Measurements from ENCODE around the gene MEGF8. TPM values are rescaled to one million over a fixed set of nuclear protein-coding genes. Genes with fewer than 3 reads are reported as not detected.

Gene MEGF8
- total RNA-seq, result 10 to 100 TPM in 7 of 8 experiments, 1 to 10 TPM in 1; 9.8 to 72.2 (median 28.7) TPM

GRCh38 chr19:42325308-42325895 is at the start of gene MEGF8:
TSS of gene MEGF8 (plus strand) at chr19:42325635. CDS start at chr19:42326244, 609 bp downstream.
- Histone ChIP-seq H3K4me1 (replicated peaks in 1 of 2) (peaks cover 15 to 19% of the 10 kb centered on the region in 2 donors), H3K4me3 (peak within 1 kb of the TSS; percentile 79 to 94 (median 84)), H3K27ac (peak within 1 kb of the TSS; percentile 62 to 70)
- 0% methylated on average over 1 to 5 of the region's 45 CpGs; no CpG with 5 or more reads in 6 of the 10 experiments for WGBS, 10 experiments
- ATAC-seq (replicated peaks in 6 of 8), result peak; percentile 94 to 98 (median 97)
- in situ Hi-C loops (cut with MboI; ENCODE audit: low pct_unique_long_range_greater_than_20kb in 2 of 9, low sequenced_read_pairs in 9 of 9, unreplicated experiment in 9 of 9), result no loop called here

GRCh38 chr19:42276284-42276683 is 49.2 kb upstream of the MEGF8 start:
- 40 to 100% (median 100%) methylated on average over 1 to 3 of the region's 3 CpGs; no CpG with 5 or more reads in 5 of the 10 experiments for WGBS, 10 experiments
- H3K4me1 ChIP-seq (replicated peaks in 1 of 2), result peaks cover 21% of the 10 kb centered on the region in 2 donors
- H3K27ac ChIP-seq, result no peak overlapping the region
- in situ Hi-C loops (cut with MboI; ENCODE audit: low pct_unique_long_range_greater_than_20kb in 2 of 9, low sequenced_read_pairs in 9 of 9, unreplicated experiment in 9 of 9), result no loop called here
- H3K4me3 ChIP-seq, result no peak overlapping the region
- ATAC-seq (replicated peaks in 6 of 8), result no peak

- peaks cover 25 to 27% of the 10 kb centered on the region in 2 donors for H3K4me1 ChIP-seq (replicated peaks in 1 of 2)
- in situ Hi-C loops (cut with MboI; ENCODE audit: low pct_unique_long_range_greater_than_20kb in 2 of 9, low sequenced_read_pairs in 9 of 9, unreplicated experiment in 9 of 9), result no loop called here
- 85 to 94% methylated on average over 3 to 4 of the region's 4 CpGs; no CpG with 5 or more reads in 8 of the 10 experiments for WGBS, 10 experiments
- H3K4me3 ChIP-seq, result no peak overlapping the region
- H3K27ac ChIP-seq, result no peak overlapping the region
- no peak for ATAC-seq (replicated peaks in 6 of 8)
Observed at GRCh38 chr19:42276821-42277220, 48.6 kb upstream of the MEGF8 start.

GRCh38 chr19:42277821-42278451 is 47.5 kb upstream of the MEGF8 start:
- WGBS, 10 experiments, result 0 to 92% (median 78%) methylated on average over 1 to 6 of the region's 10 CpGs; no CpG with 5 or more reads in 4 of the 10 experiments
- H3K27ac ChIP-seq, result peak overlapping the region in 1 of 2 donors; percentile 27
- H3K4me1 ChIP-seq (replicated peaks in 1 of 2), result peaks cover 36 to 38% of the 10 kb centered on the region in 2 donors
- H3K4me3 ChIP-seq, result no peak overlapping the region
- in situ Hi-C loops (cut with MboI; ENCODE audit: low pct_unique_long_range_greater_than_20kb in 2 of 9, low sequenced_read_pairs in 9 of 9, unreplicated experiment in 9 of 9), result no loop called here
- ATAC-seq (replicated peaks in 6 of 8), result peak in 3 of 8 experiments; percentile 0 to 2 (median 2)

GRCh38 chr19:42278452-42279154 is 46.8 kb upstream of the MEGF8 start:
- no peak for ATAC-seq (replicated peaks in 6 of 8)
- peak overlapping the region in 1 of 2 donors; percentile 89 for H3K27ac ChIP-seq
- H3K4me1 ChIP-seq (replicated peaks in 1 of 2), result peaks cover 42 to 43% of the 10 kb centered on the region in 2 donors
- peak overlapping the region in 2 of 5 donors; percentile 96 to 98 for H3K4me3 ChIP-seq
- in situ Hi-C loops (cut with MboI; ENCODE audit: low pct_unique_long_range_greater_than_20kb in 2 of 9, low sequenced_read_pairs in 9 of 9, unreplicated experiment in 9 of 9), result no loop called here
- 60 to 100% (median 84%) methylated on average over 1 to 3 of the region's 5 CpGs; no CpG with 5 or more reads in 7 of the 10 experiments for WGBS, 10 experiments

GRCh38 chr19:42279155-42279901 is 46.1 kb upstream of the MEGF8 start:
- in situ Hi-C loops (cut with MboI; ENCODE audit: low pct_unique_long_range_greater_than_20kb in 2 of 9, low sequenced_read_pairs in 9 of 9, unreplicated experiment in 9 of 9), result no loop called here
- Histone ChIP-seq H3K27ac (peak overlapping the region; percentile 78 to 89), H3K4me3 (peak overlapping the region; percentile 60 to 98 (median 96)), H3K4me1 (replicated peaks in 1 of 2) (peaks cover 42 to 43% of the 10 kb centered on the region in 2 donors)
- ATAC-seq (replicated peaks in 6 of 8), result no peak
- 4 to 40% (median 14%) methylated on average over 1 to 6 of the region's 6 CpGs; no CpG with 5 or more reads in 5 of the 10 experiments for WGBS, 10 experiments

GRCh38 chr19:42279902-42280814 is 45.3 kb upstream of the MEGF8 start:
- peak overlapping the region; percentile 78 to 89 for H3K27ac ChIP-seq
- in situ Hi-C loops (cut with MboI; ENCODE audit: low pct_unique_long_range_greater_than_20kb in 2 of 9, low sequenced_read_pairs in 9 of 9, unreplicated experiment in 9 of 9), result no loop called here
- peak overlapping the region; percentile 60 to 98 (median 96) for H3K4me3 ChIP-seq
- H3K4me1 ChIP-seq (replicated peaks in 1 of 2), result peaks cover 42% of the 10 kb centered on the region in 2 donors
- 0% methylated on average over 26 of the region's 89 CpGs; no CpG with 5 or more reads in 9 of the 10 experiments for WGBS, 10 experiments
- peak; percentile 16 to 59 (median 42) for ATAC-seq (replicated peaks in 6 of 8)

- Histone ChIP-seq H3K4me1 (replicated peaks in 1 of 2) (peaks cover 47 to 48% of the 10 kb centered on the region in 2 donors), H3K4me3 (peak overlapping the region; percentile 60 to 98 (median 96)), H3K27ac (peak overlapping the region; percentile 78 to 89)
- ATAC-seq (replicated peaks in 6 of 8), result peak; percentile 2 to 39 (median 26)
- no CpG with 5 or more reads among the region's 20 CpGs for WGBS, 10 experiments
- in situ Hi-C loops (cut with MboI; ENCODE audit: low pct_unique_long_range_greater_than_20kb in 2 of 9, low sequenced_read_pairs in 9 of 9, unreplicated experiment in 9 of 9), result no loop called here
Observed at GRCh38 chr19:42280815-42281145, 44.7 kb upstream of the MEGF8 start.

- Histone ChIP-seq H3K27ac (peak overlapping the region; percentile 78 to 89), H3K4me3 (peak overlapping the region; percentile 60 to 98 (median 96)), H3K4me1 (replicated peaks in 1 of 2) (peaks cover 52 to 53% of the 10 kb centered on the region in 2 donors)
- in situ Hi-C loops (cut with MboI; ENCODE audit: low pct_unique_long_range_greater_than_20kb in 2 of 9, low sequenced_read_pairs in 9 of 9, unreplicated experiment in 9 of 9), result no loop called here
- ATAC-seq (replicated peaks in 6 of 8), result peak; percentile 6 to 28 (median 20)
- WGBS, 10 experiments, result no CpG with 5 or more reads among the region's 25 CpGs
Observed at GRCh38 chr19:42281146-42281826, 44.1 kb upstream of the MEGF8 start.

- WGBS, 10 experiments, result 0 to 57% (median 0%) methylated on average over 1 to 3 of the region's 7 CpGs; no CpG with 5 or more reads in 5 of the 10 experiments
- ATAC-seq (replicated peaks in 6 of 8), result peak in 5 of 8 experiments; percentile 7 to 26 (median 15)
- H3K4me1 ChIP-seq (replicated peaks in 1 of 2), result peaks cover 52 to 53% of the 10 kb centered on the region in 2 donors
- peak overlapping the region; percentile 78 to 89 for H3K27ac ChIP-seq
- in situ Hi-C loops (cut with MboI; ENCODE audit: low pct_unique_long_range_greater_than_20kb in 2 of 9, low sequenced_read_pairs in 9 of 9, unreplicated experiment in 9 of 9), result no loop called here
- peak overlapping the region; percentile 60 to 98 (median 96) for H3K4me3 ChIP-seq
Observed at GRCh38 chr19:42281827-42282762, 43.3 kb upstream of the MEGF8 start.

Data from motor neuron (in vitro differentiated cells).